H9 (cell line): ENCODE measurements around the gene MS4A10. TPM values are rescaled to one million over a fixed set of nuclear protein-coding genes. Genes with fewer than 3 reads are reported as not detected.

Experiments used
- DNase-seq: peaks from one replicate; pipeline ENCODE4 v3.0.0-alpha.2; 2017
- H2AFZ ChIP-seq: one replicate; pipeline ENCODE4 v1.6.1; 2013; ENCODE audit warnings: mild to moderate bottlenecking, low read length, control low read depth, moderate library complexity
- H2AK5ac ChIP-seq: 2 replicates; pipeline ENCODE4 v1.6.1; 2013; ENCODE audit warnings: low read length, control low read depth, mixed read lengths; ENCODE audit not compliant: insufficient read length
- H2BK120ac ChIP-seq: one replicate; pipeline ENCODE4 v1.6.1; 2013; ENCODE audit warnings: low read depth, mild to moderate bottlenecking, low read length, control low read depth, inconsistent platforms; ENCODE audit not compliant: poor library complexity, severe bottlenecking
- H2BK12ac ChIP-seq: 2 replicates; pipeline ENCODE4 v1.6.1; 2013; ENCODE audit warnings: low read length, control low read depth, mixed read lengths, low read depth; ENCODE audit not compliant: insufficient read length
- H2BK15ac ChIP-seq: 2 replicates; pipeline ENCODE4 v1.6.1; 2013; ENCODE audit warnings: low read depth, low read length, control low read depth
- H2BK20ac ChIP-seq: one replicate; pipeline ENCODE4 v1.6.1; 2013; ENCODE audit warnings: low read depth, mild to moderate bottlenecking, low read length, control low read depth, inconsistent platforms; ENCODE audit not compliant: poor library complexity, severe bottlenecking
- H2BK5ac ChIP-seq: 2 replicates; pipeline ENCODE4 v1.6.1; 2013; ENCODE audit warnings: low read length, control low read depth, mixed read lengths; ENCODE audit not compliant: insufficient read length
- H3K14ac ChIP-seq: 2 replicates; pipeline ENCODE4 v1.6.1; 2013; ENCODE audit warnings: low read length, control low read depth; ENCODE audit not compliant: insufficient read depth
- H3K18ac ChIP-seq: 2 replicates; pipeline ENCODE4 v1.6.1; 2013; ENCODE audit warnings: low read depth, mild to moderate bottlenecking, mixed read lengths, low read length, control low read depth; ENCODE audit not compliant: insufficient read length
- H3K23ac ChIP-seq: 2 replicates; pipeline ENCODE4 v1.6.1; 2013; ENCODE audit warnings: low read length, control low read depth, mixed read lengths, low read depth; ENCODE audit not compliant: insufficient read length
- H3K23me2 ChIP-seq: 2 replicates; pipeline ENCODE4 v1.6.1; 2013; ENCODE audit warnings: low read depth, mild to moderate bottlenecking, mixed read lengths, low read length, control low read depth; ENCODE audit not compliant: insufficient read length, poor library complexity, severe bottlenecking
- H3K27ac ChIP-seq: 2 replicates; pipeline ENCODE4 v1.5.1; 2013; ENCODE audit warnings: low read length, control low read depth, mixed read lengths, low read depth; ENCODE audit not compliant: insufficient read length
- H3K27me3 ChIP-seq: 2 replicates; pipeline ENCODE4 v1.6.1; 2013; ENCODE audit warnings: low read length, control low read depth, inconsistent platforms; ENCODE audit not compliant: insufficient read depth
- H3K4ac ChIP-seq: 2 replicates; pipeline ENCODE4 v1.6.1; 2013; ENCODE audit warnings: low read depth, mild to moderate bottlenecking, control low read depth, inconsistent platforms, low read length, moderate library complexity
- H3K4me1 ChIP-seq: 2 replicates; pipeline ENCODE4 v1.6.1; 2013; ENCODE audit warnings: low read length, control low read depth, inconsistent platforms; ENCODE audit not compliant: insufficient read depth
- H3K4me2 ChIP-seq: 2 replicates; pipeline ENCODE4 v1.6.1; 2013; ENCODE audit warnings: low read length, control low read depth, mixed read lengths; ENCODE audit not compliant: insufficient read length, insufficient read depth
- H3K56ac ChIP-seq: 2 replicates; pipeline ENCODE4 v1.6.1; 2013; ENCODE audit warnings: low read depth, mild to moderate bottlenecking, mixed read lengths, low read length, control low read depth; ENCODE audit not compliant: insufficient read length
- H3K79me1 ChIP-seq: 2 replicates; pipeline ENCODE4 v1.6.1; 2013; ENCODE audit warnings: low read depth, mild to moderate bottlenecking, moderate library complexity, low read length, control low read depth, inconsistent platforms; ENCODE audit not compliant: insufficient read depth, poor library complexity, severe bottlenecking
- H3K79me2 ChIP-seq: 2 replicates; pipeline ENCODE4 v1.6.1; 2013; ENCODE audit warnings: low read length, control low read depth, inconsistent platforms; ENCODE audit not compliant: insufficient read depth
- H3K9ac ChIP-seq: 2 replicates; pipeline ENCODE4 v1.6.1; 2013; ENCODE audit warnings: low read length, control low read depth, mixed read lengths; ENCODE audit not compliant: insufficient read length; ENCODE audit errors: extremely low read depth
- H3K9me3 ChIP-seq: one replicate; pipeline ENCODE4 v1.6.1; 2013; ENCODE audit warnings: low read depth, low read length, inconsistent platforms; ENCODE audit not compliant: control insufficient read depth
- H3T11ph ChIP-seq: one replicate; pipeline ENCODE4 v1.6.1; 2013; ENCODE audit warnings: mild to moderate bottlenecking, low read length, control low read depth, inconsistent platforms
- H4K20me1 ChIP-seq: one replicate; pipeline ENCODE4 v1.6.1; 2013; ENCODE audit not compliant: control insufficient read depth, insufficient read length, insufficient read depth
- H4K5ac ChIP-seq: 2 replicates; pipeline ENCODE4 v1.6.1; 2013; ENCODE audit warnings: low read depth, mild to moderate bottlenecking, mixed read lengths, low read length, control low read depth; ENCODE audit not compliant: insufficient read length
- H4K8ac ChIP-seq: replicated peaks from 2 replicates; pipeline ENCODE4 v1.6.1; 2013; ENCODE audit warnings: low read length, control low read depth, mixed read lengths, low read depth; ENCODE audit not compliant: insufficient read length
- H4K91ac ChIP-seq: 2 replicates; pipeline ENCODE4 v1.6.1; 2013; ENCODE audit warnings: low read depth, mild to moderate bottlenecking, moderate library complexity, mixed read lengths, low read length, control low read depth; ENCODE audit not compliant: insufficient read length
- H3K27ac Mint-ChIP-seq, 3 experiments: 2 replicates in 2 of 3; 3 replicates in 1 of 3; pipeline ENCODE4 v1.8.0; 2020 to 2021; ENCODE audit warnings: mixed read lengths in 3 of 3, mild to moderate bottlenecking in 1 of 3, moderate library complexity in 1 of 3
- H3K27me3 Mint-ChIP-seq: 2 replicates; pipeline ENCODE4 v1.8.0; 2021; ENCODE audit warnings: low read depth, mild to moderate bottlenecking, moderate library complexity, mixed read lengths
- H3K36me3 Mint-ChIP-seq, 3 experiments: 2 replicates in 2 of 3; 3 replicates in 1 of 3; pipeline ENCODE4 v1.8.0; 2020 to 2021; ENCODE audit warnings: low read depth in 3 of 3, mixed read lengths in 3 of 3; ENCODE audit not compliant: insufficient read depth in 1 of 3
- H3K4me1 Mint-ChIP-seq, 2 experiments: 2 replicates each; pipeline ENCODE4 v1.8.0; 2020; ENCODE audit warnings: mixed read lengths in 2 of 2
- H3K4me3 Mint-ChIP-seq, 2 experiments: 2 replicates in 1 of 2; 3 replicates in 1 of 2; pipeline ENCODE4 v1.8.0; 2020 to 2021; ENCODE audit warnings: mild to moderate bottlenecking in 2 of 2, mixed read lengths in 2 of 2, moderate library complexity in 1 of 2
- H3K9me3 Mint-ChIP-seq, 2 experiments: 2 replicates in 1 of 2; 3 replicates in 1 of 2; pipeline ENCODE4 v1.8.0; 2020; ENCODE audit warnings: mild to moderate bottlenecking in 2 of 2, mixed read lengths in 2 of 2, moderate library complexity in 1 of 2
- WGBS: extraction: QIAGEN DNeasy Blood & Tissue Kit; methylation state at CpG from one replicate; pipeline ENCODE4 v1.1.7; 2013; ENCODE audit warnings: missing lambda C conversion rate, low lambda C conversion rate, mixed read lengths; ENCODE audit not compliant: insufficient read length; ENCODE audit errors: extremely low coverage; 5-methylcytosine and 5-hydroxymethylcytosine counted together
- total RNA-seq: library from RNA; stranded (reverse); gene quantifications from 2 replicates; pipeline ENCODE4 v1.2.1, GENCODE V29; 2021
- TF ChIP-seq, protein P1 (sequence below): fragments of 200-600 bp; sonication (generic); conservative IDR thresholded peaks from 3 replicates; pipeline ENCODE4 v1.8.0; 2021; ENCODE audit warnings: antibody characterized with exemption, mild to moderate bottlenecking

MS4A10 gene
- total RNA-seq, 1 experiment from 2014 or later: not detected

GRCh38 chr11:60739114-60739513, 46.0 kb upstream of the MS4A10 start:
- Histone ChIP-seq H3K14ac (no peak overlapping the region), H3K9ac (no peak overlapping the region), H3K79me1 (no peaks in the 10 kb centered on the region), H3K27me3 (no peaks in the 10 kb centered on the region), H2BK120ac (no peak overlapping the region), H4K20me1 (no peaks in the 10 kb centered on the region), H2BK12ac (no peak overlapping the region), H3K4ac (no peak overlapping the region), H3K23me2 (no peaks in the 10 kb centered on the region), H3K18ac (no peak overlapping the region), H2AK5ac (no peak overlapping the region), H3K79me2 (no peaks in the 10 kb centered on the region), H3T11ph (no peak overlapping the region), H4K91ac (no peak overlapping the region), H2AFZ (no peak overlapping the region), H3K23ac (no peak overlapping the region), H2BK20ac (no peak overlapping the region), H2BK15ac (no peak overlapping the region), H3K56ac (no peak overlapping the region), H3K4me2 (no peak overlapping the region), H3K9me3 (no peaks in the 10 kb centered on the region), H3K4me1 (no peaks in the 10 kb centered on the region), H2BK5ac (no peak overlapping the region), H4K5ac (no peak overlapping the region), H3K27ac (no peak overlapping the region), H4K8ac (no peak overlapping the region)
- H3K36me3 Mint-ChIP-seq: no peaks in the 10 kb centered on the region
- H3K9me3 Mint-ChIP-seq: no peaks in the 10 kb centered on the region; a peak in 1 of 5 replicates
- TF ChIP-seq, protein P1, sequence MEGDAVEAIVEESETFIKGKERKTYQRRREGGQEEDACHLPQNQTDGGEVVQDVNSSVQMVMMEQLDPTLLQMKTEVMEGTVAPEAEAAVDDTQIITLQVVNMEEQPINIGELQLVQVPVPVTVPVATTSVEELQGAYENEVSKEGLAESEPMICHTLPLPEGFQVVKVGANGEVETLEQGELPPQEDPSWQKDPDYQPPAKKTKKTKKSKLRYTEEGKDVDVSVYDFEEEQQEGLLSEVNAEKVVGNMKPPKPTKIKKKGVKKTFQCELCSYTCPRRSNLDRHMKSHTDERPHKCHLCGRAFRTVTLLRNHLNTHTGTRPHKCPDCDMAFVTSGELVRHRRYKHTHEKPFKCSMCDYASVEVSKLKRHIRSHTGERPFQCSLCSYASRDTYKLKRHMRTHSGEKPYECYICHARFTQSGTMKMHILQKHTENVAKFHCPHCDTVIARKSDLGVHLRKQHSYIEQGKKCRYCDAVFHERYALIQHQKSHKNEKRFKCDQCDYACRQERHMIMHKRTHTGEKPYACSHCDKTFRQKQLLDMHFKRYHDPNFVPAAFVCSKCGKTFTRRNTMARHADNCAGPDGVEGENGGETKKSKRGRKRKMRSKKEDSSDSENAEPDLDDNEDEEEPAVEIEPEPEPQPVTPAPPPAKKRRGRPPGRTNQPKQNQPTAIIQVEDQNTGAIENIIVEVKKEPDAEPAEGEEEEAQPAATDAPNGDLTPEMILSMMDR: peak; percentile 60
- WGBS: no CpG with 5 or more reads among the region's 7 CpGs
- H3K27ac Mint-ChIP-seq: no peak overlapping the region
- no peaks in the 10 kb centered on the region for H3K4me1 Mint-ChIP-seq
- H3K4me3 Mint-ChIP-seq: no peak overlapping the region; a peak in 1 of 5 replicates
- peak; percentile 60 for DNase-seq
- H3K27me3 Mint-ChIP-seq: peaks cover 5% of the 10 kb centered on the region
